ENCODE data around the gene THOC7.

DNA sequence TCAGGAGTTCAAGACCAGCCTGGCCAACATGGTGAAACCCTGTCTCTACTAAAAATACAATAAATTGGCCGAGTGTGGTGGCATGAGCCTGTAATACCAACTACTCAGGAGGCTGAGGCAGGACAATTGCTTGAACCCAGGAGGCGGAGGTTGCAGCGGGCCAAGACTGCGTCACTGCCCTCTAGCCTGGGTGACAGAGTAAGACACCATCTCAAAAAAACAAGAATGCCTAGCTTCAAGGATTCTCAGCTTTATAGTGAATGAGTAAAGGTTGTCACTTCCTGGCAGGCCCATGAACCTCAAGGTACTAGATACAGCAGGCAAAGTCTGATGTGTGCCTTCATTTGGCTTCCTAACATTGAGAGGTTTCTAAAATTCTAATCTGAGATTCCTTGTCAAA is 14.4 kb downstream of the THOC7 start:
- TF ChIP-seq, protein P1, sequence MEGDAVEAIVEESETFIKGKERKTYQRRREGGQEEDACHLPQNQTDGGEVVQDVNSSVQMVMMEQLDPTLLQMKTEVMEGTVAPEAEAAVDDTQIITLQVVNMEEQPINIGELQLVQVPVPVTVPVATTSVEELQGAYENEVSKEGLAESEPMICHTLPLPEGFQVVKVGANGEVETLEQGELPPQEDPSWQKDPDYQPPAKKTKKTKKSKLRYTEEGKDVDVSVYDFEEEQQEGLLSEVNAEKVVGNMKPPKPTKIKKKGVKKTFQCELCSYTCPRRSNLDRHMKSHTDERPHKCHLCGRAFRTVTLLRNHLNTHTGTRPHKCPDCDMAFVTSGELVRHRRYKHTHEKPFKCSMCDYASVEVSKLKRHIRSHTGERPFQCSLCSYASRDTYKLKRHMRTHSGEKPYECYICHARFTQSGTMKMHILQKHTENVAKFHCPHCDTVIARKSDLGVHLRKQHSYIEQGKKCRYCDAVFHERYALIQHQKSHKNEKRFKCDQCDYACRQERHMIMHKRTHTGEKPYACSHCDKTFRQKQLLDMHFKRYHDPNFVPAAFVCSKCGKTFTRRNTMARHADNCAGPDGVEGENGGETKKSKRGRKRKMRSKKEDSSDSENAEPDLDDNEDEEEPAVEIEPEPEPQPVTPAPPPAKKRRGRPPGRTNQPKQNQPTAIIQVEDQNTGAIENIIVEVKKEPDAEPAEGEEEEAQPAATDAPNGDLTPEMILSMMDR (IDR thresholded peaks at IDR 0.05) = no peak
- no peak for TF ChIP-seq POLR2A (IDR thresholded peaks at IDR 0.05; ENCODE audit: low read depth)
- TF ChIP-seq EP300 (IDR thresholded peaks at IDR 0.05) = no peak
